HCEC 1CT (cell line): Measurements from ENCODE around the gene TMEM273.

Experiments
- DNase-seq: peaks from one replicate; pipeline ENCODE4 v3.0.0-alpha.2; 2017

The TMEM273 gene

DNA sequence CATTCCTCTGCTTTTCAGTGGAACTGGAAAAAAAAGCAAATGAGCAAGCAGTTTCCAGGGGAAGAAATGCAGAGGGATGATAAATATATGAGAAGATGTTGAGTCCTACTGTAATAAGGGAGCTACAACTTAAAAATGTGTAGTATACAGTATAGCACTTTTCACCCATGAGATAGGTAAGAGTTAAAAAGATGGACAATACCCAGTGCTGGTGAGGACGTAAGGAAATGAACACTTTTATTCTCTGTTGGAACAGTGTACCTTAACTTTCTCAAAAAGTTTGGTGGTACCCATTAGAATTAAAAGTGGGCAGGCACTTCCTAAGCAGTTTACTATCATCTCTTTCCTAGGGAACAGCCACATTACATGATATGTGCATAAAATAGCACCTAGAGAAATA is 51.7 kb downstream of the TMEM273 start:
- DNase-seq = no peak

DNA sequence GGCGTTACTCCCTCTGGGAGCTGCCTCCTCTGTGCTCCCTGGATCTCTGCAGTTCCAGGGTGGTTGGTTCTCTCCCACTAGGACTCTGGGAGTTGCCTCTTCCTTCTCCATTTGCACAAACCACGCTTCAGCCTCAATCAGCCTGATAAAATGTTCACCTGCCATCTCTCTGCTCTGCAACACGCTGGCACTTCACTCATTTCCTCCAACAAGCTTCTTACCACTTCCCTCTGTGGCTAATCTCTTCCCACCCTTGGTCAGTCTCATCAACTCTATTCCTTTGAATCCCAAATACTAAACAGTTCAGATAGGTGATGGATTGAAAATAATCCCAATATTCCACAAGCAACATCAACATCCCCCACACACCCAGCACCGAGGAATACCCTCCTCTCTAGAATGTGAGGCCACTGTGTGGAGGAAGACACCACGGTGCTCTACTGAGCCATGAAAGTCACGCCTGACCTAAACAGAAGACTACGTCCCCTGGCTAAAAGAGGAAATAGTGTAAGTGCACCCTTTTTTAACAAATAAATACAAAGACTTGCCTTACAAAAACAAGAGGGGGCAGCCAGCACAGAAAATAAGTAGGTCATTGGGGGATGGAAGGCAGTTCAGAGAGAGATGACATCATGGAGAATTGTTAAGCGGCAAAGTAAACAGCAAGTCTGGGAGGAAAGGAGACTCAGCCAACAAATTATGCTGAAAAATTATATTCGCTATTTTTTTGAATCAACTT is 52.4 kb downstream of the TMEM273 start:
- DNase-seq = no peak

DNA sequence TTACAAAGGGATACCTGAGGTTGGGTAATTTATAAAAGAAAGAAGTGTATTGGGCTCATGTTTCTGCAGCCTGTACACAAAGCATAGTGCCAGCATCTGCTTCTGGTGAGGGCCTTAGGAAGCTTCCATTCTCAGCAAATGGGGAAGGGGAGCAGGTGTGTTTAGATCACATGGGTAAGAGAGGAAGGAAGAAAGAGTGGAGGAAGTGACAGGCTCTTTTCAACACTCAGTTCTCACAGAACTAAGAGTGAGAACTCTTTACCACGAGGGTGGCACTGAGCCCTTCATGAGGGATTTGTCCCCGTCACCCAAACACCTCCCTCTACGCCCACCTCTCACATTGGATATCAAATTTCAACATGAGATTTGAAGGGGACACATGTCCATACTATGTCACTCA is 53.9 kb downstream of the TMEM273 start:
- DNase-seq = no peak

DNA sequence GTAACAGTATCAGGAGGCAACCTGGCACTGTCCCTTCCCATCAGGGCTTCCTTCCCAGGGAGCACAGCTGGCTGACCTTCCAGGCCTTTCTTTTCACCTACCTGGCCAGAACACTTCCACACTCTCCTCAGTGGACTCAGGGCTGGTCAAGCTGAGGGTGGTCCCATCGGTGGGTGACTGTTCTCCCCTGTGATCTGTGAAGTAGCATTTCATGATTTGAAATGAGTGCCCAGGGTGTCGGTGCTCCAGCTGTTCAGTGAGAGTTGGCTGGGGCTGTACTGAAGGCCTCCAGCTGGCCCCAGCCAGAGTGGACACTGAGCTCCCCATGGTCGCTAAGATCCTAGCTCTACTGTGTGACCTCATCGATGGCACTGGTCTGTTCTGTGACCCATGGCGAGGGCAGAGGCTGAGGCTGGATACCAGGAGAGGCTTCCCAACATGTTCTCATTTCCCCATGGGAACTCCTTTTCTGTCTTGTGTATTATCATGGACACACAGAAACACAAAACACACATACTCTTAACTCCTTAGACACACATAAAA is 54.4 kb downstream of the TMEM273 start, which contains the start of gene FAM170B:
TSS of gene FAM170B (minus strand) at position 316 of the 543 bp plus-strand sequence. CDS start at position 213, 103 bp downstream.
- DNase-seq = no peak

- no peak for DNase-seq
Measured at GRCh38 chr10:49132362-49132737, 55.8 kb downstream of the TMEM273 start.

GRCh38 chr10:49131507-49132361 is 56.5 kb downstream of the TMEM273 start:
- no peak for DNase-seq

DNA sequence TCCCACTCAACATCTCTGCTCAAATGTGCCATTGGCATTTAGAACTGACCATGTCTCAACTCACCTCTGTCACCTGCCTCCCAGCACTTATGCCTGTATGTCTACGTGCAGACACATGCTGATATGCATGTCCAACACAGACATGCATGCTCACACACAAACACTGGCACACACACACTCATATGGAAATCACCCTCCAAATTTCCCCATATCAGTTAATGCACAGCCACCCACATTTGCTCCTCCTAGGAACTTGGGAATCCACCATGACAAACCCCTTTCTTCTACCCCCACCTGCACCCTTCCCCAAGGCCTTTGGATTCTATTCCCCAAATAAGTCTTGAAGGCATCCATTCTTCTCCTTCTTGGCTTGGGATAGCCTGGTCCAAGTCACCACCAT is 58.8 kb downstream of the TMEM273 start:
- DNase-seq = no peak

GRCh38 chr10:49128854-49129253 is 59.3 kb downstream of the TMEM273 start:
- DNase-seq = no peak

DNA sequence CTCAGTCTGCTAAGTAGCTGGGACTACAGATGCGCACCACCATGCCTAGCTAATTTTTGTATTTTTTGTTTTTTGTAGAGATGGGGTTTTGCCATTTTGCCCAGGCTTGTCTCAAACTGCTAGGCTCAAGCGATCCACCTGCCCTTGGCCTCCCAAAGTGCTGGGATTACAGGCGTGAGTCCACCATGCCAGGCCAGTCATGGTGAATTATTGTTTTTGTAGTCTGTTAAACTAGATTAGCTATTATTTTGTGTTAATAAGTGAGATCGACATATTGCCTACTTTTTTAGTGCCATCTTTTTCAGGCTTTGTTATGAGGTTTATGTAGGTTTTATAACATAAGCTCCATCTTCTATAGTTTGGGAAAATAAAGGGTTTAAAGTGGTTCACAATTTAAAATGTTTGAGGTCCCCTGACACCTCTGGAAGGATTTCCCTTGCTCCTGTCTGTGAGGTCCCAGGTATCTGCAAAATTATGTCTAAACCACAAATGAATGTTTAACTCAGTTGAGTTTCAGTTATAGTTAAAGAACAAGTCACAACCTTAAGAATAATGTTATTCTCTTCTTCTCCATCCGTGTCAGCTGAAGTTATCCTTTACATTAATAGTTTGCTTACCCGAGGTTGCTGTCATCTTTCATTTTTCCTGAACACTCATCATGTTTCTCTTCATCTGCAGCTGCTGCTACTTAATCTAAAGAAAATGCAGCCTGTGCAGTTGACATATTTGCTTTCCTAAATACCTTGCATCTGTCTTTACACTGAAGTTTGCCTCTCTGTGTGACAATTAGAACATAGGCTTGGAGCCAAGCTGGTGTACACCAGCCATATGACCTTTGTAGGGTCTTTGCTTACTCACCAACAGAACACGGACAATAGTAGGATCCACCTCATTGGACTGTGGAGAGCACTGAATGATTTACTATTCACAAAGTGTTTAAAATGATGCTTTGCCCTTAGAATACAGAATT is 63.9 kb downstream of the TMEM273 start:
- no peak for DNase-seq

DNA sequence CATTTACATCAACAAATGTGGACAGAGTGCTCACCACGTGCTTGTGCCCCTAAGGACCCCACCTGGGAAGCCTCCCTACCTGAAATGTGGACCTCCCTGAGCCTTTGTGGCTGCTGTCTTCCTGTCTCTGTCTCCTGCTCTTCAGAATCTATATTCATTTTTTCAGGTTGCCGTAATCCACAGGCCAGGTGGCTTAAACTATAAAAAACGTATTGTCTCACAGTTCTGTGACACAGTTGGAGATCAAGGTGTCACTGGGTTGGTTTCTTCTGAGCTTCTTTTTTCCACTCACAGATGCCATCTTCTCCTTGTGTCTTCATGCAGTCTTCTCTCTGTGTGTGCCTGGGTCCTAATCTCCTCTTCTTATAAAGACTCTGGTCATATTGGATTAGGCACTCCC is 67.3 kb downstream of the TMEM273 start:
- DNase-seq = no peak

- no peak for DNase-seq
Measured at GRCh38 chr10:49119746-49120145, 68.4 kb downstream of the TMEM273 start.

- DNase-seq = no peak
Measured at GRCh38 chr10:49118430-49119074, 69.6 kb downstream of the TMEM273 start.

- DNase-seq = no peak
Measured at GRCh38 chr10:49117376-49118070, 70.7 kb downstream of the TMEM273 start.

GRCh38 chr10:49116509-49117375 is 71.4 kb downstream of the TMEM273 start:
- DNase-seq = no peak

DNA sequence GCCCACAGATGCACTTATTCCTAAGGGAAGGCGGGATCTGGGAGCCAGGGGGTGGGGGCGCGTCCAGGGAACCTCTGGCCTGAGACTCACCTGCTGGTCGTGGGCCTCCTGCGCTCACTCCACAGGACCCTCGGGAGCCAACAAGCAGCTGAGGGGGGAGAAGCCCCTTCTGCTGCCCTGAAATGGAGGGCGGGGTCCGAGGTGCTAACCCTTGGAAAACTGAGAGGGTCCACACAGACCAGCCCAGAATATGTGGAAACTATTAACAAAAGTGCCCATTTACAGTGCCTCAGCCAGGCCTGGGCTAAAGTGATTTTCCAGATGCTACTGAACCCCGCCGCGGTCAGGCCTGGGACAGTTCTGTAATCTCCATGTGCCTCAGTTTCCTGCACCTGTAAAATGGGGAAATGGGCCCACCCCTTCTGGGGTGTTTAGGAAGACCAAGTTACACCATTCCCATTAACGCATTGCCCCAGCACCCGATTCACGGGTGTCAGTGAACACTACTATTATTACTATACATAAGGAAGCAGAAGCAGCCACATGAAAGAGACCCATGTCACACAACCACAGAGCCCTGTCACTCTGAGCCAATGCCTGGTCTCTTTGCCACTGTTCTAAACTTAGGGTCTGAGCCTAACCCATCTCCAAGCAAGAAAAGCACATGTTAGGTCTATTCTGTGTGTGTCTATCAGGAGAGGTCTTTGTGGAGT is 72.2 kb downstream of the TMEM273 start:
- DNase-seq = no peak

- DNase-seq = no peak
Measured at GRCh38 chr10:49115015-49115795, 73.0 kb downstream of the TMEM273 start, which contains the start of gene VSTM4. Gene VSTM4, minus strand, starts transcription at chr10:49115522. Its CDS starts 37 bp downstream, at chr10:49115485.

- no peak for DNase-seq
Measured at GRCh38 chr10:49114718-49115014, 73.5 kb downstream of the TMEM273 start.

DNA sequence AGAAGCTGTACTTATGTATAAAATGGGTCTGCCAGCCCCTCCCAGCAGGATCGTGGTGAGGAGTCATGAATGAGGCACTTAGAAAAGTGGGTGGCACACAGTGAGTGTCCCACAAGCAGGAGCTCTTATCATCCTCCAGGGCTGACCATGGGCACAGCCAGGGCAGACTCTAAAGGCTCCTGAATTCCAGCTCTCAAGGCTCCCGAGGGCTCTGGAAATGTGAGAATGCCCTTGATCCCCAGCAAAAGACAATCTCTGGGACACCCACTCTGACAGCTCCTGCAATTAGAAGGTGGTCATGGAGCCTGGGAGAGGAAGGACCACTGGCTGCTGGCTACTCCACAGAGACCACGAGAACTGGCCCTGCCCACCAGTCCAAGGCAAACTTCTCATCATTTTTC is 74.5 kb downstream of the TMEM273 start:
- no peak for DNase-seq

GRCh38 chr10:49112851-49113250 is 75.3 kb downstream of the TMEM273 start:
- DNase-seq = no peak
